Sigmoid colon (tissue), 7 donors: ENCODE measurements around the gene DRD2. TPM values are rescaled to one million over a fixed set of nuclear protein-coding genes. Genes with fewer than 3 reads are reported as not detected.

ENCODE experiments used
- DNase-seq: peaks from one replicate; pipeline ENCODE4 v3.0.0-alpha.2; 2019
- H3K27ac ChIP-seq, 4 donors: fragments of 200-600 bp; sonication (generic); one replicate each; pipeline ENCODE4 v1.5.1; 2016 to 2019; ENCODE audit warnings: mild to moderate bottlenecking in 1 of 4
- H3K27me3 ChIP-seq, 3 donors: fragments of 200-600 bp; sonication (generic); one replicate each; pipeline ENCODE4 v1.5.1; 2019; ENCODE audit warnings: mild to moderate bottlenecking in 1 of 3
- H3K36me3 ChIP-seq, 4 donors: fragments of 200-600 bp; sonication (generic); one replicate each; pipeline ENCODE4 v1.5.1; 2016 to 2019
- H3K4me1 ChIP-seq, 4 donors: fragments of 200-600 bp; sonication (generic); one replicate each; pipeline ENCODE4 v1.5.1; 2017 to 2019
- H3K4me3 ChIP-seq, 4 donors: fragments of 200-600 bp; sonication (generic); one replicate each; pipeline ENCODE4 v1.5.1; 2017 to 2019; ENCODE audit warnings: mild to moderate bottlenecking in 2 of 4, moderate library complexity in 1 of 4
- H3K9me3 ChIP-seq, 4 donors: fragments of 200-600 bp in 3 of 4; sonication (generic) in 3 of 4; one replicate each; pipeline versions ENCODE4 v1.5.1 to v1.6.1; 2013 to 2019
- CTCF ChIP-seq, 4 experiments: fragments of 450-650 bp in 3 of 4; fragments of 200-600 bp in 1 of 4; IDR thresholded peaks; one replicate each; pipeline ENCODE4 v1.5.1; 2016 to 2019; ENCODE audit warnings: antibody characterized with exemption in 4 of 4, mild to moderate bottlenecking in 3 of 4, moderate library complexity in 2 of 4
- EP300 ChIP-seq, 4 donors: sonication (generic); formaldehyde crosslinking; IDR thresholded peaks; one replicate each; pipeline ENCODE4 v1.6.1; 2017; ENCODE audit warnings: antibody characterized with exemption in 4 of 4
- POLR2A ChIP-seq, 2 donors: fragments of 450-650 bp; IDR thresholded peaks; one replicate each; pipeline ENCODE4 v1.6.1; 2016; ENCODE audit warnings: antibody characterized with exemption in 2 of 2, mild to moderate bottlenecking in 2 of 2, moderate library complexity in 2 of 2
- POLR2AphosphoS5 ChIP-seq, 4 donors: sonication (generic); formaldehyde crosslinking; IDR thresholded peaks; one replicate each; pipeline ENCODE4 v1.6.1; 2017; ENCODE audit warnings: antibody characterized with exemption in 4 of 4
- WGBS, 2 donors: extraction: QIAGEN DNeasy Blood & Tissue Kit; methylation state at CpG; one replicate each; pipeline ENCODE4 v1.1.7; 2013; 5-methylcytosine and 5-hydroxymethylcytosine counted together
- intact Hi-C: fragments of 100-400 bp; cut with DNase I; formaldehyde crosslinking; loops from one replicate; pipeline ENCODE4 v1.15.1; 2023
- polyA plus RNA-seq, 3 donors: library from polyadenylated mRNA; stranded (reverse); fragments of 200-250 nt; gene quantifications; one replicate each; pipeline ENCODE4 v1.2.3, GENCODE V29; 2013
- total RNA-seq, 4 donors: library from RNA; depleted of rRNA; stranded (reverse); fragments of >200 nt; gene quantifications; one replicate each; pipeline ENCODE4 v1.1.0, GENCODE V29; 2016
- donor health status: healthy with polysubstance abuse.
- donor health status: Bipolar disorder and iron deficiency.
- donor health status: healthy.

The DRD2 gene
- total and polyA plus RNA-seq, 7 donors: 0.19 to 1.2 (median 0.66) TPM; not detected in 2

- H3K36me3 ChIP-seq: no peaks in the 10 kb centered on the region
- no peak for TF ChIP-seq EP300 (IDR thresholded peaks at IDR 0.05)
- TF ChIP-seq POLR2AphosphoS5 (IDR thresholded peaks at IDR 0.05): no peak
- no peak for TF ChIP-seq POLR2A (IDR thresholded peaks at IDR 0.05)
- TF ChIP-seq CTCF (IDR thresholded peaks at IDR 0.05): no peak
- DNase-seq: no peak
- no peaks in the 10 kb centered on the region for H3K9me3 ChIP-seq
- intact Hi-C loops: no loop called here
- H3K4me1 ChIP-seq: no peaks in the 10 kb centered on the region
- H3K27ac ChIP-seq: no peak overlapping the region
- no peaks in the 10 kb centered on the region for H3K27me3 ChIP-seq
- WGBS, 2 donors: 88 to 90% methylated on average over 8 of the region's 8 CpGs
- no peak overlapping the region for H3K4me3 ChIP-seq
These were observed 39.8 kb downstream of the DRD2 start for GRCh38 chr11:113435190-113435968.

- intact Hi-C loops: no loop called here
- 89 to 92% methylated on average over 4 of the region's 4 CpGs for WGBS, 2 donors
- H3K9me3 ChIP-seq: no peaks in the 10 kb centered on the region
- no peak overlapping the region for H3K27ac ChIP-seq
- no peak overlapping the region for H3K4me3 ChIP-seq
- no peaks in the 10 kb centered on the region for H3K27me3 ChIP-seq
- no peaks in the 10 kb centered on the region for H3K4me1 ChIP-seq
- H3K36me3 ChIP-seq: no peaks in the 10 kb centered on the region
- TF ChIP-seq EP300 (IDR thresholded peaks at IDR 0.05): no peak
- TF ChIP-seq POLR2AphosphoS5 (IDR thresholded peaks at IDR 0.05): no peak
- TF ChIP-seq CTCF (IDR thresholded peaks at IDR 0.05): no peak
- no peak for TF ChIP-seq POLR2A (IDR thresholded peaks at IDR 0.05)
- DNase-seq: peak; percentile 40
These were observed 43.5 kb downstream of the DRD2 start for GRCh38 chr11:113431746-113432145.

GRCh38 chr11:113426686-113427085, 48.5 kb downstream of the DRD2 start:
- Histone ChIP-seq H3K27ac (no peak overlapping the region), H3K36me3 (no peaks in the 10 kb centered on the region), H3K4me1 (no peaks in the 10 kb centered on the region), H3K9me3 (no peaks in the 10 kb centered on the region), H3K4me3 (no peak overlapping the region), H3K27me3 (no peaks in the 10 kb centered on the region)
- TF ChIP-seq CTCF (IDR thresholded peaks at IDR 0.05): no peak
- TF ChIP-seq EP300 (IDR thresholded peaks at IDR 0.05): no peak
- no peak for TF ChIP-seq POLR2A (IDR thresholded peaks at IDR 0.05)
- TF ChIP-seq POLR2AphosphoS5 (IDR thresholded peaks at IDR 0.05): no peak
- no peak for DNase-seq
- intact Hi-C loops: no loop called here
- 92 to 96% methylated on average over 6 of the region's 6 CpGs for WGBS, 2 donors

GRCh38 chr11:113420808-113421207, 54.4 kb downstream of the DRD2 start:
- Histone ChIP-seq H3K9me3 (no peaks in the 10 kb centered on the region), H3K4me1 (no peaks in the 10 kb centered on the region), H3K27me3 (no peaks in the 10 kb centered on the region), H3K27ac (no peak overlapping the region), H3K4me3 (no peak overlapping the region), H3K36me3 (no peaks in the 10 kb centered on the region)
- intact Hi-C loops: no loop called here
- no peak for TF ChIP-seq POLR2AphosphoS5 (IDR thresholded peaks at IDR 0.05)
- TF ChIP-seq POLR2A (IDR thresholded peaks at IDR 0.05): no peak
- 48 to 55% methylated on average over 2 of the region's 2 CpGs for WGBS, 2 donors
- DNase-seq: no peak

GRCh38 chr11:113419454-113420003, 55.7 kb downstream of the DRD2 start:
- no peak for DNase-seq
- Histone ChIP-seq H3K27ac (no peak overlapping the region), H3K9me3 (no peaks in the 10 kb centered on the region), H3K36me3 (no peaks in the 10 kb centered on the region), H3K27me3 (no peaks in the 10 kb centered on the region), H3K4me1 (no peaks in the 10 kb centered on the region), H3K4me3 (no peak overlapping the region)
- intact Hi-C loops: no loop called here
- TF ChIP-seq CTCF (IDR thresholded peaks at IDR 0.05) (no peak), POLR2AphosphoS5 (IDR thresholded peaks at IDR 0.05) (no peak), POLR2A (IDR thresholded peaks at IDR 0.05) (no peak), EP300 (IDR thresholded peaks at IDR 0.05) (no peak)
- WGBS, 2 donors: 84 to 90% methylated on average over 14 of the region's 14 CpGs
